Uterus (tissue), 2 donors: ENCODE results near the gene PITPNB.

Experiments used
- CTCF ChIP-seq, 4 experiments: fragments of 200-600 bp in 2 of 4; fragments of 450-650 bp in 2 of 4; sonication (generic) in 2 of 4; IDR thresholded peaks; one replicate each; pipeline ENCODE4 v1.5.1; 2016 to 2019; ENCODE audit warnings: antibody characterized with exemption in 4 of 4, mild to moderate bottlenecking in 2 of 4, moderate library complexity in 1 of 4
- POLR2A ChIP-seq, 2 donors: fragments of 450-650 bp; IDR thresholded peaks; one replicate each; pipeline ENCODE4 v1.6.1; 2016; ENCODE audit warnings: antibody characterized with exemption in 2 of 2, mild to moderate bottlenecking in 1 of 2, moderate library complexity in 1 of 2

- no peak for TF ChIP-seq CTCF (IDR thresholded peaks at IDR 0.05)
- no peak for TF ChIP-seq POLR2A (IDR thresholded peaks at IDR 0.05)
Observed at GRCh38 chr22:27846248-27846757, 72.8 kb downstream of the PITPNB start.
